HG02642 (cell line): ENCODE measurements around the gene ZDHHC18.
"Not testable (repeated sequence)": the region's sequence is repeated elsewhere in the genome, so short reads cannot be mapped to it uniquely, and the experiment has no call there.

Experiments used
- ATAC-seq: cut with Tn5 transposase; IDR thresholded peaks from one replicate; pipeline ENCODE4 v1.9.1; 2021; ENCODE audit warnings: mild to moderate bottlenecking; ENCODE audit not compliant: unreplicated experiment, poor library complexity

Gene ZDHHC18

DNA sequence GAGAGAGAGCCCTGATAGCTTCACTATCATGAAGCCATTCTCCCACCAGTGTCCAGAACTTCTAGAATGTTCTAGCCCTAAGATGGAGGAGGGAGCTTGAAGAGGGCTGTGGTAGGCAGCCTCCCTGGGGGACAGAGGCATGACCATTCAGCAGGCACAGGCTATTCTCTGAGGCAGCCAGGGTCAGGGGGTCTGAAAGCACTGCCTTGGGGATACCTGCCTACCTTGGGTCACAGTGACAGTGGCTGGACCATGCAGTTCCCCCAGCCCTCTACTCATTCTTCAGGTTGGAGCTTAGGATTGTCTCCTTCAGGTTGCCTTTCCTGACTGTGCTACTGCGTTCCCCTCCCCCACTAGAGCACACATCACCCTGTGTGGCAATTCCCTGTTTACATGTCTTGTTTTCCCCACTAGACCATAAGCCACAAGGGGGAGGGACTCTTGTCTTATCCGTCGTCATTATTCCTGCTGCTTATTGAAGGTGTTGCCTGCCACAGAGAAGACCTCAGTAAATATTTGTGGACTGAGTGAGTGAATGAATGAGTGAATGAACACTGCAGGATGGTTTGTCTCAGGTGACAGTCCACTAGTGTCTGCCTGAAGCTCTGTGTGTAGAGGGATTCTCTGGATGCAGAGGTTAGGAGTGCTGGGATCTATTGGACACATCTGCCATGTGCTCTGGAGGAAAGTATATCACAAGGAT lies 5.2 kb downstream of the ZDHHC18 start:
- ATAC-seq, result no peak

DNA sequence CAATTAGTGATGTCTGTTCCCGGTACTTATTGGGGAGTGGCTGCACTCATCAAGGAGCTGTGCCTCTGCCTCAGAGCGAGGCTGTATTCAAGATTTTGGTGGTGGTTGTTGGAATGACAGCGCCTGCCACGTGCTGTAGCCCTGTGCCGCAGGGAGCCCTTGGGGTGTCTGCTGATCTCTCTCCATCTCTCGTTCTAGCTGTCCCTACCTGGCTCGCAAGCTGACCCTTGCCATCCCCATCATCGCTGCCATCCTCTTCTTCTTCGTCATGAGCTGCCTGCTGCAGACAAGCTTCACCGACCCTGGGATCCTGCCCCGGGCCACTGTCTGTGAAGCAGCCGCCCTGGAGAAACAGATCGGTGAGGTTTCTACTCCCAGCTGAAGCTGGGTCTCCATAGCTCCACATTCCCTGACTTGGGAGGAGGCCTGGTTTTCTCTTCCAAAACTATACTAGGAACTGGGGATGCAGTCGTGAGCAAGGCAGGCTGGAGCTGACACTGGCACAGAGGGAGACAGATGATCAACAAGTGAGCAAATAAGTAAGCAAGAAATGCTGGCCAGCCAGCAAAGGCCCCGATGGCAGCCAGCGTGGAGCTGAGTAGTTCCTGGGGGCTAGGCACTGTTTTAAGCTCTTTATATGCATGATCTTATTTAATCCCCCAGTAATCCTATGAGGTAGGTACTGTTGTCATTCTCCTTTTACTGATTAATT lies 5.9 kb downstream of the ZDHHC18 start:
- no peak for ATAC-seq

DNA sequence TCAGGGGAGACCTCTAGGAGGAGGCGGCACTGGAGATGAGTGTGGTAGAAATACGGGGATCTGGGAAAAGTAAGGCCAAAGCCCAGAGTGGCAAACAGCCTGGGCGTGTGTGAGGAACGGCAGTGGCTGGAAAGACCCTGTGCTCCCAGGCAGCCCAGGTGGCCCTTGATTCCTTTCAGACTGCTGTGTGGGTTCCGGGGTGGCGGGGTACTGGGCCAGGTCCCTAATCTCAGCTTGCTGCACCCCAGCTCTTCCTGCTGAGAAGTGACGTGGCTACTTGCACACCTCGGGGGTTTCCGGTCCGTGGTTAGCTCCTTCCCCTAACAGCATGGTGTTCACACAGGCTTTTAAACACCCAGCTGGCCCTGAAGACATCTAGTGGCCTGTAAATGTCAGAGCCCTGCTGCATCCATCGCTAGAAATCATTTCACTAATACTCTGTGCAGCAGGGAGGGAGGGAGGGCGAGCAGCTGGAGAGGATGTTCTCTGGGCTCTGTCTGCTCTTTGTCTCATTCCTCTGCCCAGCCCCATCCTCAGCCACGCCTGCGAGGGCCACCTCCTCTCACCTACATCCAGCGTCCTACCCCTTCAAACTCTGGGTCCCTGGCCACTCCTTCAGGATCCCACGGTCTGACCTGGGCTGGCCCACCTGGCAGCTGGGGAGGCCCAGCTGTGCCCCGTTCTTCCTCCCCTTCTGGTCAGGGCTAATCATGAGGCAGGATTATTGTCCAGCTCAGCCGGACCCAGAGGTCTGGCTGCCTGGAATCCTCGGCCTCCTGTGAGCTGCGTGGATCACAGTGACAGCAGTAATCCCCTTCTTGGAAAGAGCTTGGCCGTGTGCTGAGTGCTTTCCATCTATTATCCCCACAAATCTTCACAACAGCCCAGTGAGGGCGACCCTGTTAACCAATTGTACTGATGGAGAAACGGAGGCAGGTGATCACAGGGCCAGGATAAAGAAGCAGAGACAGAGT lies 7.2 kb downstream of the ZDHHC18 start:
- peak; percentile 86 for ATAC-seq

DNA sequence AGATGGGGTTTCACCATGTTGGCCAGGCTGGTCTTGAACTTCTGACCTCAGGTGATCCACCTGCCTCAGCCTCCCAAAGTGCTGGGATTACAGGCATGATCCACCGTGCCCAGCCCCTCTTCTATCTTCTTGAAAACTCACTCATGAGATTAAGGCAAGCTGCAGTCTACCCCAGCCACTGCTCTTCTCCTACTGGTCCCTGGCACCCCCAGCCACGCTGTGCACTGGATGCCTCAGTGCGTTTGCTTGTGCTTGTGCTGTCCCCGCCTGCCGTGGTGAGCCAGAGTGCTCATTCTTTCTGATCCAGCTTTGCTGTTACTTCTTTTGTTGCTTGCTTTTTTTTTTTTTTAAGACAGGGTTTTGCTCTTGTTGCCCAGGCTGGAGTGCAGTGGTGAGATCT lies 11.2 kb downstream of the ZDHHC18 start:
- ATAC-seq, result not testable (repeated sequence)

DNA sequence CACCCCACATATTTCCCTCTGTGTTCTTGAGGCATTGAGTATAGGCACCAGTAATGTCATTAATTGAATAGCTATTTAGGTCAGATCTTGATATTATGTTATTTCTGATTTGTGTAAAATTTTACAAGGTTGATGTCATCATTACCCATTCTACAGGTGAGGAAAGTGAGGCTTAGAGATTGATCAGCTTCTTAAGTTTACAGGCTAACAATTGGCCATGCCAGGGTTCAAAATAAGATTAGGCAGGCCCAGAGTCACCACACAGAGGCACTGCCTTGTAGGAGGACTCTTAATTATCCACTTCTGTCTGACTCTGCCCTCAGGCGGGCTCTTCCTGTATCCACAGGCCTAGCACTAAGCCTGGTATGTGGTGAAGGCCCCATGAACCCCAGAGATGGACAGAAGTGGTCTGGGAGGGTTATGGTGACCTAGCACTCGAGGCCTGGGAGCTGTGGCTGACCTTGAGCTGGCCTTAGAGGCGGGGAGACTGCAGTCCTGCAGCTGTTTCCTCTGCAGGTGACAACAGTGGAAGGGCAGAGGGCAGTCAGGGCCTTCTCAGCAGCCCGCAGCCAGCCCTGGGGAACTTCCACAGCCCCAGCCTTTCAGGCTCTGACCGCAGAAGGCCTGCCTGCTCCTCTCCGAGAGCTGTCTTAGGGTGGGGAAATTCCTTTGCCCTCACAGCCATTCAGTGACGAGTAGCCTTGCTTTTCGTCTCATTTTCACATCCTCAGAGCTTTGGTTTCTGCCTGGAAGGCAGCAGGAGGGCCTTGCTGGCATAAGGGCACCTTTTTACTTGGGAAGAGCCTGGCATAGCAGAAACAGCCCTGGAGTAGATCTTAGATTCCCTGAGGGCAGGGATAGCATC lies 12.2 kb downstream of the ZDHHC18 start:
- ATAC-seq, result peak; percentile 95

DNA sequence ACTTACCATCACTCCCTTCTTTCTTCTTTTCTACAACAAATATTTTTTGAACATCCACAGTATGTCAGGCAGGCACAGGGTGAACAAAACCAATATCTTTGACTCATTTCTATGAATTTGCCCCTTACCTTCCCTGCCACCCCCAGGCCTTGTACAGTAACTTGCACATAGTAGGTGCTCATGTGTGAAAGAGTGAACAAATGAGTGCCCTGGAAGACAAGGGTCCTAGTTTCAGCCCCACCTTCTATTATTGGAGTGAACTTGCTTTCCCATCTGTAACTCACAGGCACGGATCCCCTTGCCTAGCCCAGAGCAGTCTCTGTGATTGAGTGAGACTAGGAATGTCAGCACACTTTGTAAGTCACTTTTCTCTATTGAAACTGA lies 12.8 kb downstream of the ZDHHC18 start:
- peak; percentile 17 for ATAC-seq

DNA sequence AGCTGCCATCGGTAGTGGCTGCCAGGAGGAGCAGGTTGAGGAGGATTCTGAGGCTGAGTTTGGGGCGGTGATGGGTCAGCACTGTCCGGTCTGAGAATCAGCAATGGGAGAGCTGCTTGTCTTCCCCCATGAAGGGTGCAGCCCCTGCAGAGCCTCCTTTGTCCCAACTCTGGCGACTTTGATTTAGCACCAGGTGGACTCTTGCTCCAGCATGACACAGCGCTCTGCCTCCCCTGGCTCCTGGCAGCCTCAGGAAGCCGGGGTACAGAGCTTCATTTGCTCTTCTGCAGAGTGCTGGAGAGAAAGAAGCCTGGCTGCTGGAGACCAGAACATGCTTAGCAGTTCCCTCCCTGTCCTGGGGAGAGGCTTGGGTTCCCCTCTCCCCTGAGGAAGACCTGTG lies 13.3 kb downstream of the ZDHHC18 start:
- no peak for ATAC-seq

DNA sequence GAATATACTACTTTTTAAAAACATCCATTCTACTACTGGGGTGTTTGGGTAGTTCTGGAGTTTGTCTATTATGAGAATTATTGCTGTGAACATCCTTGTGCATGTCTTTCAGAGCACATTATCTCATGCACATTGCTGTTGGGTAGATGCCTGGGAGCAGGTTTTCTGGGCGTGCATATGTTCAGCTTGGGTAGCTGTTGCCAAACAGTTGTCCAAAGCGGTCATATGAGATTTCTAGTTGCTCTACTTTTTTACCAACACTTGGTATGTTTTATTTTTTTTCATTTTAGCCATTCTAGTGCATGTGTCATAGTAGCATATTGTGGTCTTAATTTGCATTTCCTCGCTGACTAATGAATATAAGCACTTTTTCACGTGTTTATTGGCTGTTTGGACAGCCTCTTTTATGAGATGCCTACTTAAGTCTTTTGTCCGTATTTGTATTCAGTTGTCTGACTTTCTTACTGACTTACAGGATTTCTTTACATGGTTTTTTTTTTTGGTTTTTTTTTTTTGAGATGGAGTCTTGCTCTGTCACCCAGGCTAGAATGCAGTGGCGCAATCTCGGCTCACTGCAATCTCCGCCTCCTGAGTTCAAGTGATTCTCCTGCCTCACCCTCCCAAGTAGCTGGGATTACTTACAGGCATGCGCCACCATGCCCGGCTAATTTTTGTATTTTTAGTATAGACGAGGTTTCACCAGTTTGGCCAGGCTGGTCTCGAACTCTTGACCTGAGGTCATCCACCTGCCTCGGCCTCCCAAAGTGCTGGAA lies 18.1 kb downstream of the ZDHHC18 start:
- no peak for ATAC-seq

DNA sequence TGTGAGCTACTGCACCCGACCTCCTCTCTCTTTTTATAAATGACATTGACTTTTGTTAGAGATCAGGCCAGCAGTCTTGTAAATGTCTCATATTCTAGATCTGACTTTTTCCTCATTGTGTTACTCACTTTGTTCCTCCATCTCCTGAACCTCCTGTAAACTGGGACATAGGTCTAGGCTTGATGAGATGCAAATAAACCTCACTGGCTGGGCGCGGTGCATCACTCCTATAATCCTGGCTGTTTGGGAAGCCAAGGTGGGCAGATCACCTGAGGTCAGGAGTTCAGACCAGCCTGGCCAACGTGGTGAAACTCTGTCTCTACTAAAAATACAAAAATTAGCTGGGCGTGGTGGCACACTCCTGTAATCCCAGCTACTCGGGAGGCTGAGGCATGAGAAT lies 21.3 kb downstream of the ZDHHC18 start:
- ATAC-seq, result not testable (repeated sequence)

DNA sequence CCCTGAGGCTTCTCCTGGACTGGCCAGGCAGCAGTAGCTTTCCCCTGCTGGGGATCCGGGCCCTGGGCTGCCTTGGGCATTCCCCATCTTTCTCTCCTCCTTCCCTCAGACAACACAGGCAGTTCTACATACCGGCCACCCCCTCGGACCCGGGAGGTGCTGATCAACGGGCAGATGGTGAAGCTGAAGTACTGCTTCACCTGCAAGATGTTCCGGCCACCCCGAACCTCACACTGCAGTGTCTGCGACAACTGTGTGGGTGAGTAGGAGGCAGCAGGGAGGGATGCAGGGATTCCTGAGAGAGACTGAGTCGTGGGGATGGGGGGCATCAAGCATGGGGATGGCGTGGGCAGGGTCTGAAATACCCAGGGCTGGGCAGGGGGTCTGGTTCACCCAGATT lies 22.0 kb downstream of the ZDHHC18 start:
- ATAC-seq, result no peak

DNA sequence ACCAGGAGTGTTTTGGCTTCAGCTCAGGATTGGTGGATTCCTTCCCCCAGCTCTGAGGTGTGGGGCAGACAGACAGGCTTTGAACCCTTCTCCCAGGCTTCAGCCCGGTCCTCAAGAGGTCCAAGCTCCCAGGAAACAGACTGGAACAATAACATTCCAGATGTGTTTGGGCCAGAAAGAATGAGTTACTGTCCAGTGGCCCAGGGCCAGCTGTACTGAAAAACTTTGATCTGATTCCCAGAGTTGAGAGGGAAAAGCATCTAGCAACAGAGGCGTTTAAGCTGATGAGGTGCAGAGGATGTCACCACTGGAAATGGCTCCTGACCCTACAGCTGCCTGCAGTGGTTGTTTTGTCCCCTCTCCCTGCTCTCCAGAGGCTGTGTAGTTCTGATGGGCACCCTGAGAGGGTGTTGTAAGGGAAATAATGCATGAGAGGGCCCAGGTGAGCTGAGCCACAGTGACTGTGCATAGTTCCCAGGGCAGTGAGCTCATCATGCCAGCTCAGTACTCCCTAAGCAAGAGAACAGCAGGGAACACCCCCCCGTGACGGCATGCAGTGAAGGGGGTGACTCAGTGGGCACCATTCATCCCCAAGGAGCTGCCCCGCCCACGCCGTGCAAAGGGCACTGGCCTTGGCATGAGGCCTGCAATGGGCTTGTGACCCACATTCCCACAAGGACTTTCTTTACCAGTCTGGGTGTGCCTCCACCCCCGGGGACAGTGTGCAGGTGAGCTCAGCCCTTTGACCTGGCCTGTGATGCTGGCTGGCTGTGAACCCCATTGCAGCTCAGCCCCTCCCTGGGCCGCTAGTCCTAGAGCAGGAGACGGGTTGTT lies 22.7 kb downstream of the ZDHHC18 start:
- ATAC-seq, result no peak

DNA sequence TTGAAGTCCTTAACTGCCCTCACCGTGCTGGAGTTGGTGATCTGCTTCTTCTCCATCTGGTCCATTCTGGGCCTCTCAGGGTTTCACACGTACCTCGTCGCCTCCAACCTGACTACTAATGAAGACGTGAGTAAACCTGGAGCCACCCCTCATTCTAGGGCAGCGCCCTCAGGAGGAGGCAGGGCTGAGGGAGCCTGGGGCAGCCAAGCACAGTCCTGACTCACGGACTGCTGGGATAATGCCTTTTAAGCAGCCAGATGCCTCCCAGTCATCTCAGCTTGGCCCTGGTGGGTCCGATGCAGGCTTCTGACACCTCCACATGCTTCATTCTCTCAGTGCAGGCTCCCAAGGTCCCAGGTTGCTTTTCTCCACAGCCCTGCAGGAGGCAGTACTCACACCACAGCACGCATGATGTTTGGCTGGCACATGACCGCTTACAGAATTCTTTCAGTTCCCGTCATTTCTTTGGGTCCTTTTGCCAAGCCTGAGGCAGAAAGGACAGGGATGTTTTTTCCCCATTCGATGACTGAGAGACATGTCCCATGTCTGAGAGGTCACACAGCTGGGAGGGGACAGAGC lies 24.7 kb downstream of the ZDHHC18 start:
- no peak for ATAC-seq

DNA sequence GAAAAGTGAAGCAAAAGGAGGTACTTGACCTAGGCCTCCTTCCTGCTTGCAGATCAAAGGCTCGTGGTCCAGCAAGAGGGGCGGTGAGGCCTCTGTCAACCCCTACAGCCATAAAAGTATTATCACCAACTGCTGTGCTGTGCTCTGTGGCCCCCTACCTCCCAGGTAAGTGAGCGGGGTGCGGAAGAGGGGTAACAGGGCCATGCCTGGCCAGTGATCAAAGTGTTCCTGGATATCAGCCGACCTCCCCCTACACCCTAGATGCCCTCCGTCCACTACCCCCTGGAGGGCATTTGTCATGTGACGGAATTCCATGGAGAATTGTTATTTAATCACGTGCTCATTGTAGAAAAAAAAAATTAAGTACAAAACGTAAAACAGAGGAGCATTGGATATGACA lies 26.2 kb downstream of the ZDHHC18 start:
- ATAC-seq, result no peak

DNA sequence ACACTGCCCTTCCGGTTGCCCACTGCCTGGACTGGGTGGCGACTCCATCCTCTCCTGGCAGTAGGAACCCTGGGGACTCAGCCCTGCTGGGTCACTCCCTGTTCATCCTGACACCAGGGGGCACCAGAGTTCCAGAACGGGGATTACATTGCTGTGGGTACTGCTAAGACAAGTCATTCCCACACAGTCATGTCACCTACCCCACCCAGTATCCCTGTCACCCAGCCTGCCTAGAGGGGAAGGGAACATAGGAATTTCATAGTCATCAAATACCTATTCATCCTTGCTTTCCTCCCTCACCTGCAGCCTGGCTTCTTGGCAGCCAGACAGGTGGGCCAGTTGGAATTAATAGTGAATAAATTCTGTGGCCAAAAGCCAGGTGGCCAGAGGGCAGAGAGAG lies 26.7 kb downstream of the ZDHHC18 start:
- ATAC-seq, result no peak

DNA sequence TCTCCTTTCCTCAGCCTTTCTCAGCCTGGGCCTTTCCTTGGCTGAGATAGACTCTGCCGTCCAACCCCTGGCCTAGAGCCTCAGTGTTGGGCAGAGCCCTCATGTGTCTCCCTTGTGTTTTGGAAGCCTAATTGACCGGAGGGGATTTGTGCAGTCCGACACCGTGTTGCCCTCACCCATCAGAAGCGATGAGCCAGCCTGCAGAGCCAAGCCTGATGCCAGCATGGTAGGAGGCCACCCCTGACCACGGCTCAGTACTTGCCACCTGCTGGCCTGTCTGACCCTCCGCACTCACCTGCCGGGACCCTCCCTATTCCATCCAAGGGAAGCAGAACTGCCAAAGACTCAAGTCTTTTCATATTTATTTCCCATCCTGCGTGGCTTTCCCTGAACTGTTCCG lies 27.1 kb downstream of the ZDHHC18 start:
- no peak for ATAC-seq

DNA sequence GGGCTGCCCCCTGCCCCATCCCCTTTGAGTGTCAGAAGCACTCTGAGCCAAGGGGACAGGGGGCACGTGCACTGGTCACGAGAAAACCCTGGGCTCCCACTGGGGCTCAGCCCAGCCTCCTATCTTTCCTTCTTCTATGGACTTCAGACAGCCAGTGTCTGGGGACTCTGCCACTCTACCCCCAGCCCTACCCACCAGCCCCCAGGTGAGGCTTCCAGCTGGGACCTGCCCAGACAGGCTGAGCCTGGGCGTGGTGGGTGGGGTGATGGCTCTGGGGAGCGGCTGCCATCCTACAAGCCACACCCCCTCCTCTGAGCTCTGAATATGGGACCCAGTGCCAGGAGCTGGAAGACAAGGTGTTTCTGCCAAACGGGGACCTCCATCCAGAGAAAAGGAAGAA lies 28.4 kb downstream of the ZDHHC18 start:
- no peak for ATAC-seq

DNA sequence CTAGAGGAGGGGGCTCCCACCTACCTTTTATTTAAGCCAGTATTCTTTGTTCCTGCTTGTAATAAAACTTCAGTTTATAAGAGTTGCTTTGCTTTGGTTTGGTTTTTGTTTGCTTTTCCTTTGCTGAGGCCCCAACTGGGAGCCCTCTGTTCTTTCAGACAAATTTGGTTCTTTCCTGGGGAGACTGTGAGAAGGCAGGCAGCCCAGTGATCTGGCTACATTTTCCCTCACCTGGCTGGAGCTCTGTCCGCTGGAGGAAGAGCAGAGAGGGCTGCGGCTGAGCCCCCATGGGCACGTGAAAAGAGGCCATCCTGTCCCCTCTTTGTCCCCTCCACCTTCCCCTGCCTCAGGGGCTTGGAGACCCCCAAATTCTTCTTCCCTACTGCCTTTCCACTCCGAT lies 29.1 kb downstream of the ZDHHC18 start:
- no peak for ATAC-seq

DNA sequence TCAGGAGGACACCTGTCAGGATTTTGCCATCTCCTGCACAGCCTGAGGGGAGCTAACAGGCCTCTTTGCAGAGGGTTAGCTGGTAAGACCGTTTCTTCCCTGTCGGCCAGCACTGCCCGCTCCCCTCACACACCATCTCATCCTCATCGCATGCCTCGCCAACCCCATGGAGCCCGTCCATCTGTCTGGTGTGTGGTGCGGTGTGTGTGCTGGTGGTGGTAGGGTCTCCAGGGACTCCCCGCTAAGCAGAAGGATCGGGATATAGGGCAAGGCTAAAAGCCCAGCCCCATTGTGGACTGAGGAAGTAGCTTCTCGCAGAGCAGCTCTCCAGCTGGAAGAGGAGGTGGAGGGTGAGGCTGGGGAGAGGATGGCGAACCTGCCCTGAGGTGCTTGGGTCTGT lies 29.7 kb downstream of the ZDHHC18 start:
- no peak for ATAC-seq
